Fibroblast of pulmonary artery (primary cell): ENCODE data around the gene LYZL1.
"Not testable (repeated sequence)": the region's sequence is repeated elsewhere in the genome, so short reads cannot be mapped to it uniquely, and the experiment has no call there.

Experiments
- DNase-seq: peaks from one replicate; pipeline ENCODE4 v3.0.0-alpha.2; 2010; ENCODE audit warnings: low read depth
- H3K4me3 ChIP-seq: replicated peaks from 2 replicates; pipeline ENCODE4 v1.5.1; 2011; ENCODE audit warnings: low read depth, mild to moderate bottlenecking, control low read depth, low read length, moderate library complexity
- TF ChIP-seq, protein P1 (sequence below): IDR thresholded peaks from 2 replicates; pipeline ENCODE4 v1.5.1; 2011; ENCODE audit warnings: mild to moderate bottlenecking, control low read depth, low read length, inconsistent platforms; ENCODE audit errors: missing control alignments

The LYZL1 gene

DNA sequence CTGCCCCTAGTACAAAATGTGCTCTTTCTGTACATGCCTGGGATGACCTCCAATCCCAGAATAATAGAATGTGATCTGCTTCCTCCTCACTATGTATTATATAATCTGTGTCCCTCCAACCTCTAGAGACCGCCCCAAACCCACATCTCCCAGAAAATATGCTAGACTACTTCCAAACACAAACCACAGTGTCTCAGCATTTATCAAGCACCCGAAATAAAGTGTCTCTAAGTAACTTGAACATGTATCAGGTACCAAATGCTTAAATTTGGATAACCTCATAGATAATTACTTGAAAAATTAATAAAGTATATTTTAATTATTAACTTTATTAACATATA lies 16.1 kb downstream of the LYZL1 start:
- DNase-seq: no peak
- H3K4me3 ChIP-seq: no peak overlapping the region
- TF ChIP-seq, protein P1, sequence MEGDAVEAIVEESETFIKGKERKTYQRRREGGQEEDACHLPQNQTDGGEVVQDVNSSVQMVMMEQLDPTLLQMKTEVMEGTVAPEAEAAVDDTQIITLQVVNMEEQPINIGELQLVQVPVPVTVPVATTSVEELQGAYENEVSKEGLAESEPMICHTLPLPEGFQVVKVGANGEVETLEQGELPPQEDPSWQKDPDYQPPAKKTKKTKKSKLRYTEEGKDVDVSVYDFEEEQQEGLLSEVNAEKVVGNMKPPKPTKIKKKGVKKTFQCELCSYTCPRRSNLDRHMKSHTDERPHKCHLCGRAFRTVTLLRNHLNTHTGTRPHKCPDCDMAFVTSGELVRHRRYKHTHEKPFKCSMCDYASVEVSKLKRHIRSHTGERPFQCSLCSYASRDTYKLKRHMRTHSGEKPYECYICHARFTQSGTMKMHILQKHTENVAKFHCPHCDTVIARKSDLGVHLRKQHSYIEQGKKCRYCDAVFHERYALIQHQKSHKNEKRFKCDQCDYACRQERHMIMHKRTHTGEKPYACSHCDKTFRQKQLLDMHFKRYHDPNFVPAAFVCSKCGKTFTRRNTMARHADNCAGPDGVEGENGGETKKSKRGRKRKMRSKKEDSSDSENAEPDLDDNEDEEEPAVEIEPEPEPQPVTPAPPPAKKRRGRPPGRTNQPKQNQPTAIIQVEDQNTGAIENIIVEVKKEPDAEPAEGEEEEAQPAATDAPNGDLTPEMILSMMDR: no peak

DNA sequence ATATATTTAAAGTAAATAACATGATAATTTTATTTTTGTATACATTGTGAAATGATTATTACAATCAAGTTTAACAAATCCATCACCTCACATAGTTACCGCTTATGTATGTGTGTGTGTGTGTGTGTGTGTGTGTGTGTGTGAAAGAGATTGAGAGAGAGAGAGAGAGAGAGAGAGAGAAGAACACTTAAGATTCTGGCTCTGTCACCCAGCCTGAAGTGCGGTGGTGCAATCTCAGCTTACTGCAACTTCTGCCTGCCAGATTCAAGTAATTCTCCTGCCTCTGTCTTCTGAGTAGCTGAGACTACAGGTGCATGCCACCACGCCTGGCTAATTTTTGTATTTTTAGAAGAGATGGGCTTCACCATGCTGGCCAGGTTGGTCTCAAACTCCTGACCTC lies 17.8 kb downstream of the LYZL1 start:
- no peak for DNase-seq
- H3K4me3 ChIP-seq: no peak overlapping the region
- TF ChIP-seq, protein P1: no peak

DNA sequence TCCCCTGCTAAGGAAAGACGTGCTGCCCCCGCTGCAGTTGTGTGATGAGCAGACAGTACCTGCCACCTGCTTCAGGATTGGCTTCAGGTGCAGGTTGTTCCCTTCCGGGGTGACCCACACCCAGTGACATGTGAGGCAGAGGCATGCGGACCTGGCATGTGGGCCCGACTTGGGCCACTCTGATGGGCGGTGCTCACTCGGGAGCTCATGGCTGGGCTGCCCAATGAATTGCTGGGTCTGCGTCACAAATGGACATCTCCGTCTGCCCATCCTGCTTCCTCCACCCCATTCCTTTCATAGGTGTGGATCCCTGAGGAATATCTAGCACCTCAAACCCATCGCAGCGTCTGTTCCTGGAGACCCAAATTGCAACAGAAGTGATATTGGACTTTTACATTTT lies 19.3 kb downstream of the LYZL1 start:
- not testable (repeated sequence) for DNase-seq, H3K4me3 ChIP-seq

DNA sequence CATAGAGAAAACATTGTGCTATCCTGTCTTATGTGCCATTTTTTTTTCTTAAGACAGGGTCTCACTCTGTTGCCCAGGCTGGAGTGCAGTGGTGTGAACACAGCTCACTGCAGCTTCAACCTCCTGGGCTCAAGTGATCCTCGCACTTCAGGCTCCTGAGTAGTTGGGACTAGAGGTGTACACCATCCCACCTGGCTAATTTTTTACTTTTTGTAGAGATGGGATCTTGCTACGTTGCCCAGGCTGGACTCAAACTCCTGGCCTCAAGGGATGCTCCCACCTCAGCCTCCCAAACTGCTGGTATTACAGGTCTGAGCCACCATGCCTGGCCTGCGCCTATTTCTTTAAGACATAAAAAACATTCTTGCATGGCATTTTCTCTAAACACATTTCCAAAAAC lies 20.6 kb downstream of the LYZL1 start:
- no peak overlapping the region for H3K4me3 ChIP-seq
- TF ChIP-seq, protein P1: no peak

DNA sequence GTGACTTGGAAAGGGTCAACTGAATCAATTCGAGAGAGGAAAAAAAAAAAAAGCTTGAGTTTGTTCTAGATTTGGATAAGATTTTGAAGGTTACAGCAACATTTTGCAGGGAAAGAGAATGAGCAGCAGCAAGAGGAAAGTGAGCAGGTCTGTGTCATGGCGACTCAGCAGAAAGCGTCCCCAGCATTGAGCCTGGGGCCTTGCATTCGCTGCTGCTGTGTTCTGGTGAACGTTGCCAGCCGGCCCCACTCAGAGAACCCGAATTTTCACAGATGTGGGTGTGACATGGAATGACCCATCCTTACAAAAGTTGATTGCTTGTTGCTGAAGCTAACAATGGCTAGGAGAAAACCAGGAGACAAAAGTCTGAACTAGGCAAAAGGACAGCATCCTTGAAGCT lies 21.6 kb downstream of the LYZL1 start:
- DNase-seq, H3K4me3 ChIP-seq: not testable (repeated sequence)

More for the DNA sequence above, 20.6 kb downstream of the LYZL1 start:
- DNase-seq: no peak

DNA sequence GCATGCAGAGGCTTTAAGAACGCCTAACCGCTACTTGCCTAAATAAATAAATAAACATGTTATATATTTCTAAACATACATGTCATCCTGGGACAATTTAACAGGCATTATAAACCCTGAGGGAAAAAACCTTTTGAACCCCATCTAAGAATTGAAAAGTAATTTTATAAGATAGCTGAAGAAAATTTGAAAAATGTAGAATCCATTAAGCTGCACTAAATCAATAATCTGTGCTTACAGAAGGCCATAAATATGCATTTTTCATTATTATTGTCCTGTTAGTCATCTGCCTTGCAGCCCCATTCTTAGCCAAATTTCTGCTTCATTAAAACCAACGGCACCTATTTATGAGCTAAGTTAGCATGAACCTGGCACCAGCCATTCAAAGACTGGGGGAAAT lies 24.2 kb downstream of the LYZL1 start:
- DNase-seq: no peak
- TF ChIP-seq, protein P1: no peak

DNA sequence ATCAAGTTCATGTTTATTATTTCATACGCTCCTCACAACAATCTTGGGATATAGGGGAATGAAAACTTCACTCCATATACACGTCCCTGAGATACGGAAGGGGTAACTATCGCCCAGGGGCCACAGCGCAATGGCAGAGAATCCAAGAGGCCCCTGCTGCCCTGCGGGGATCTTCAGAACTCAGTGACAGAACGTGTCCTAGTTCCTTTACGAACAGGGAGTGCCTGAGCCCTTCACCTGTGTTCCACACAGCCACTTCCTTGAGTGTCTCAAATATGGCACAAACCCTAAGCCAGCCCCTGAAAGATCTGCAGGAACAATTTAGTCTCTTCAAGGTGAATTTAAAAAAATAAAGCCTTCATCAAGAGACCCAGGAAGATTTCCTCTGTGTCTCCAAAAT lies 25.9 kb downstream of the LYZL1 start:
- TF ChIP-seq, protein P1: no peak
- DNase-seq: no peak
- no peak overlapping the region for H3K4me3 ChIP-seq

More for the DNA sequence above, 24.2 kb downstream of the LYZL1 start:
- no peak overlapping the region for H3K4me3 ChIP-seq

DNA sequence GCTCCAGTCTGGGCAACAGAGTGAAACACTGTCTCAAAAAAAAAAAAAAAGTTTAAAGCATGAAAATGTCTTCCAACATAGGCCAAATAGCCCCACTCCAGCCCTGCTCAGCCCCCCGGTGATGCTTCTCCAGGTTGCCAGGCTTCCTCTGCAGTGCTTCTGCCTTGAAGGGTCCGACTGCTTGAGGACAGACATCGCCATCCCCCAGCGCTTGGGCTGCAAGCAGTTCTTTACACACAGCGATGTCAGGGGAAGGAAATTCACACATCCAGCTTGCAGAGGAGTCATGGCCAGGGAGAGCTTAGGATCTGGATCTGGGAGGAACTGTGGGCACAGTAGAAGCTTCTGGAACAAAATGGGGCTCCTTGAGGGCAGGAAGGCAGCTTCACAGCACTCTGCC lies 26.9 kb downstream of the LYZL1 start:
- TF ChIP-seq, protein P1: no peak
- no peak for DNase-seq
- no peak overlapping the region for H3K4me3 ChIP-seq
